Epithelial cell of proximal tubule (primary cell): ENCODE data around the gene TOE1. TPM values are rescaled to one million over a fixed set of nuclear protein-coding genes. Genes with fewer than 3 reads are reported as not detected.
"Not testable (repeated sequence)": the region's sequence is repeated elsewhere in the genome, so short reads cannot be mapped to it uniquely, and the experiment has no call there.

Source experiments
- DNase-seq: peaks from one replicate; pipeline ENCODE4 v3.0.0-alpha.2; 2011; ENCODE audit warnings: low read depth
- H3K4me3 ChIP-seq: 2 replicates; pipeline ENCODE4 v1.5.1; 2011; ENCODE audit warnings: low read depth, mild to moderate bottlenecking, low read length
- total RNA-seq: library from RNA; depleted of rRNA; stranded (reverse); fragments of >200 nt; gene quantifications from 2 replicates; pipeline ENCODE4 v1.2.3, GENCODE V29; 2015
- TF ChIP-seq, protein P1 (sequence below): conservative IDR thresholded peaks from 2 replicates; pipeline ENCODE4 v1.5.1; 2012; ENCODE audit warnings: low read depth, mild to moderate bottlenecking, low read length

Gene TOE1
- total RNA-seq, 1 donor from 2014 or later = 10.8 TPM

DNA sequence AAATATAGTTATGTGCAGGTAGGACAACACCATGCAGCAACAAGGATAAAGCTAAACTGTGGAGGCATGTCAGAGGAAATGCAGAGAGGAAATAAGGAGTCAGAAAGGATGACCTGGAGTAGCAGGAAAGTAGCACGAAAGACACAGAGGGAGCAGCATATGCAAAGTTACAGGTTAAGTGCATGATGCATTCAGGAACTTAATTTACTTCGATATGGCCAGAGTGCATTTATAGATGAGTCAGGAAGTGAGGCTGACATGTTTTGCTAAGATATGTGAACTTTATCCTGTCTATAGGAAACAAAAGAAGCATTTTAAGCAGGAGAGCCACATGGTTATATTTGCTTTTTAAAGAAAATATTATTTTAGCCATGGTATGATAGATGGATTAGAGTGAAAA, 15.7 kb downstream of the TOE1 start:
- no peak overlapping the region for H3K4me3 ChIP-seq
- TF ChIP-seq, protein P1, sequence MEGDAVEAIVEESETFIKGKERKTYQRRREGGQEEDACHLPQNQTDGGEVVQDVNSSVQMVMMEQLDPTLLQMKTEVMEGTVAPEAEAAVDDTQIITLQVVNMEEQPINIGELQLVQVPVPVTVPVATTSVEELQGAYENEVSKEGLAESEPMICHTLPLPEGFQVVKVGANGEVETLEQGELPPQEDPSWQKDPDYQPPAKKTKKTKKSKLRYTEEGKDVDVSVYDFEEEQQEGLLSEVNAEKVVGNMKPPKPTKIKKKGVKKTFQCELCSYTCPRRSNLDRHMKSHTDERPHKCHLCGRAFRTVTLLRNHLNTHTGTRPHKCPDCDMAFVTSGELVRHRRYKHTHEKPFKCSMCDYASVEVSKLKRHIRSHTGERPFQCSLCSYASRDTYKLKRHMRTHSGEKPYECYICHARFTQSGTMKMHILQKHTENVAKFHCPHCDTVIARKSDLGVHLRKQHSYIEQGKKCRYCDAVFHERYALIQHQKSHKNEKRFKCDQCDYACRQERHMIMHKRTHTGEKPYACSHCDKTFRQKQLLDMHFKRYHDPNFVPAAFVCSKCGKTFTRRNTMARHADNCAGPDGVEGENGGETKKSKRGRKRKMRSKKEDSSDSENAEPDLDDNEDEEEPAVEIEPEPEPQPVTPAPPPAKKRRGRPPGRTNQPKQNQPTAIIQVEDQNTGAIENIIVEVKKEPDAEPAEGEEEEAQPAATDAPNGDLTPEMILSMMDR = no peak
- DNase-seq = no peak

DNA sequence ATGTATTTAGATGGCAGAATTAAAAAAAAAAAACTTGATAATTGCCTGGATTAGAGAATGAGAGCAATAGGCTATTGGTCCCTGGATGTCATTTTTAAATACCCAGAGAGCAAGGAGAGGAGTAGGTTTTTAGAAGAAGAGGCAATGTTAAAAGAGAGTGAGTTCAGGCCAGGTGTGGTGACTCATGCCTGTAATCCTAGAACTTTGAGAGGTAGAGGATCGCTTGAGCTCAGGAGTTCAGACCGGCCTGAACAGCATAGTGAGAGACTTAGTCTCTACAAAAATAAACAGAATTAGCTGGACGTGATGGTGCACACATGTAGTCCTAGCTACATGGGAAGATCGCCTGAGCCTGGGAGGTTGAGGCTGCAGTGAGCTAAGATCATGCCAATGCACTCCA, 16.2 kb downstream of the TOE1 start:
- no peak for DNase-seq
- TF ChIP-seq, protein P1 = no peak
- no peak overlapping the region for H3K4me3 ChIP-seq

DNA sequence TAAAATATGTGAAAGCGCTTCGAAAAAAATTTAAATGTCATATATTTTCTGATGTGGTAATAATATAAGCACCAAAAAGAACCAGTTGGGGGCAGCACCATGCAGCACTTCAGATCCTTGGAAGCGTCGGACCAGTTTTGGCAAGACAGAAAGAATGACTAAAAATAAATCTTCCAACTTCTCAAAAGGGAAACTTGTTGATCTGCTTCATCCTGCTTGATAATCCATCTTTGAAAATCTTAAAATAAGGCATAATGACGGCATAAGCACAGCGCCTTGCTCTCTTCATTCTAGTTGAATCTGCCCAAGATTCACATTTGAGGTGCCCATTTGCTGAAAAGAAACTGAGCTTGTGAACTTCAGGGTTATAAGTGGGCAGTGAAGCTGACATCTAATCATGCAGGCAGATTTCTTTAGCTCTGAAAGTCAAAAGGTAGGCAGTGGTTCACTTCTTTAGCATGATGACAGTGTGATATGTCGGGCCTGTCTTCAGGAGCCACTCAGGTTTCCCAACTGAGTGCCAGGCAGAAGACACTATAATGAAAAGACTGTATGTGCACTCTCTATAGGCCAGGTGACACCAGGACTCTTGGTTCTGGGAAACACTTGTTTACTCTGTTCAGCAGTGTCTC, 20.0 kb downstream of the TOE1 start:
- DNase-seq = peak; percentile 10
- no peak overlapping the region for H3K4me3 ChIP-seq

GRCh38 chr1:45360981-45361380, 21.0 kb downstream of the TOE1 start:
- not testable (repeated sequence) for DNase-seq, H3K4me3 ChIP-seq

More for the DNA sequence above, 20.0 kb downstream of the TOE1 start:
- TF ChIP-seq, protein P1 = peak; percentile 73

GRCh38 chr1:45364294-45364693, 24.3 kb downstream of the TOE1 start:
- no peak for DNase-seq
- H3K4me3 ChIP-seq = no peak overlapping the region
- TF ChIP-seq, protein P1 = no peak

GRCh38 chr1:45365051-45365450, 25.1 kb downstream of the TOE1 start:
- no peak for DNase-seq
- H3K4me3 ChIP-seq = no peak overlapping the region
- TF ChIP-seq, protein P1 = no peak

- no peak overlapping the region for H3K4me3 ChIP-seq
Measured at GRCh38 chr1:45370575-45370974, 30.6 kb downstream of the TOE1 start.

More at GRCh38 chr1:45370575-45370974, 30.6 kb downstream of the TOE1 start:
- TF ChIP-seq, protein P1 = no peak
- DNase-seq = no peak
